Panc1 (cell line): Measurements from ENCODE around the gene CARM1. TPM values are rescaled to one million over a fixed set of nuclear protein-coding genes. Genes with fewer than 3 reads are reported as not detected.

Source experiments
- ATAC-seq: fragments of 200-7000 bp; cut with Tn5 transposase; 2 replicates; pipeline ENCODE4 v1.9.1; 2020; ENCODE audit warnings: mild to moderate bottlenecking, moderate library complexity
- BruUV-seq: library from RNA; stranded (reverse); fragments of 400-500 nt; replicated peaks from 2 replicates; lab custom pipeline; 2021; lab: Mats Ljungman, UMichigan
- CTCF ChIA-PET: fragments of 300-600 bp; sonication (Branson Sonifier 250); formaldehyde crosslinking; loops from one replicate; lab custom pipeline; 2022; ENCODE audit warnings: antibody characterized with exemption; lab: Charles Lee
- POLR2A ChIA-PET: fragments of 300-600 bp; sonication (Branson Sonifier 250); formaldehyde crosslinking; loops from one replicate; lab custom pipeline; 2022; ENCODE audit warnings: antibody characterized with exemption; lab: Charles Lee
- DNase-seq: peaks from one replicate; pipeline ENCODE4 v3.0.0-alpha.2; 2010; ENCODE audit warnings: low read depth, low spot score
- H3K27ac ChIP-seq: 2 replicates; pipeline ENCODE4 v1.5.1; 2011; ENCODE audit warnings: mild to moderate bottlenecking, low read length, inconsistent platforms
- H3K27me3 ChIP-seq: fragments of 200-500 bp; sonication (Bioruptor generic); 2 replicates; pipeline ENCODE4 v1.6.0; 2014; ENCODE audit warnings: low read length, inconsistent platforms; ENCODE audit not compliant: control insufficient read depth, insufficient read depth
- H3K36me3 ChIP-seq: fragments of 200-500 bp; sonication (Bioruptor generic); 2 replicates; pipeline ENCODE4 v1.5.1; 2014; ENCODE audit warnings: inconsistent platforms, mild to moderate bottlenecking, low read length, moderate library complexity; ENCODE audit not compliant: control insufficient read depth, insufficient read depth
- H3K4me1 ChIP-seq: 2 replicates; pipeline ENCODE4 v1.5.1; 2011; ENCODE audit warnings: inconsistent platforms, mild to moderate bottlenecking, low read length, moderate library complexity; ENCODE audit not compliant: control insufficient read depth, insufficient read depth
- H3K4me3 ChIP-seq, 2 experiments: 2 replicates each; pipeline ENCODE4 v1.5.1; 2011 to 2012; ENCODE audit warnings: low read depth in 2 of 2, low read length in 2 of 2, mild to moderate bottlenecking in 2 of 2, inconsistent platforms in 1 of 2, moderate library complexity in 1 of 2
- H3K9me3 ChIP-seq: fragments of 200-500 bp; sonication (Bioruptor generic); 2 replicates; pipeline ENCODE4 v1.5.1; 2014; ENCODE audit warnings: low read depth, mild to moderate bottlenecking, inconsistent platforms, low read length, moderate library complexity; ENCODE audit not compliant: control insufficient read depth, insufficient read depth
- CTCF ChIP-seq: fragments of 450-650 bp; IDR thresholded peaks from 2 replicates; pipeline ENCODE4 v1.5.1; 2017; ENCODE audit warnings: mild to moderate bottlenecking
- POLR2AphosphoS5 ChIP-seq: IDR thresholded peaks from 2 replicates; pipeline ENCODE4 v1.6.1; 2012; ENCODE audit warnings: mild to moderate bottlenecking, low read depth, low read length, moderate library complexity
- REST ChIP-seq, 2 experiments: IDR thresholded peaks; 2 replicates each; pipeline ENCODE4 v1.6.1; 2011 to 2012; ENCODE audit warnings: low read depth in 2 of 2, control low read depth in 1 of 2, low read length in 1 of 2, mild to moderate bottlenecking in 1 of 2, moderate library complexity in 1 of 2; ENCODE audit not compliant: insufficient read depth in 1 of 2
- SIN3A ChIP-seq: IDR thresholded peaks from 2 replicates; pipeline ENCODE4 v1.6.1; 2012; ENCODE audit warnings: low read depth, mild to moderate bottlenecking, low read length, moderate library complexity, borderline replicate concordance; ENCODE audit not compliant: insufficient read depth
- TCF7L2 ChIP-seq: IDR thresholded peaks from 2 replicates; pipeline ENCODE4 v1.6.1; 2011; ENCODE audit warnings: mild to moderate bottlenecking, low read depth, low read length, inconsistent platforms
- in situ Hi-C: cut with HindIII; loops from 2 replicates; pipeline ENCODE4 v1.10.0; 2016; ENCODE audit warnings: low sequenced_read_pairs, low pct_unique_long_range_greater_than_20kb
- intact Hi-C: fragments of 100-400 bp; cut with micrococcal nuclease; formaldehyde crosslinking; loops from one replicate; pipeline ENCODE4 v1.10.0; 2022; ENCODE audit not compliant: unreplicated experiment
- total RNA-seq: library from RNA; stranded (reverse); gene quantifications from one replicate; pipeline ENCODE4 v1.2.1, GENCODE V29; 2021; ENCODE audit not compliant: unreplicated experiment

CARM1 gene
- total RNA-seq, 1 experiment from 2014 or later = 44.9 TPM

- DNase-seq (peak; percentile 82), ATAC-seq (peak; percentile 94)
- Histone ChIP-seq H3K4me3 (peak within 1 kb of the TSS; percentile 64 to 73), H3K4me1 (peaks cover 8% of the 10 kb centered on the region; the same call in 1 of the 2 replicates), H3K27me3 (no peaks in the 10 kb centered on the region), H3K9me3 (no peaks in the 10 kb centered on the region), H3K27ac (peak within 1 kb of the TSS; percentile 77), H3K36me3 (no peaks in the 10 kb centered on the region)
- in situ Hi-C loops = no loop called here
- no peak for TF ChIP-seq REST (IDR thresholded peaks at IDR 0.05; ENCODE audit: insufficient read depth in 1 of 2, low read depth in 2 of 2, low read length in 1 of 2)
- peak; percentile 66; the same call in 1 of the 2 replicates for TF ChIP-seq POLR2AphosphoS5
- peak; percentile 41; the same call in 1 of the 2 replicates for TF ChIP-seq TCF7L2
- no peak for TF ChIP-seq CTCF
- TF ChIP-seq SIN3A = peak; percentile 48; the same call in 1 of the 2 replicates
- BruUV-seq = no TSS peak
- intact Hi-C loops = no loop called here
- POLR2A ChIA-PET = no interaction called here
- CTCF ChIA-PET = no interaction called here
Measured at GRCh38 chr19:10928563-10929401, 57.4 kb downstream of the CARM1 start, which contains the start of the genes TIMM29 and YIPF2. TIMM29 (plus strand) TSS chr19:10928811; CDS start chr19:10928823, 12 bp downstream. YIPF2 (minus strand) TSS chr19:10928639; CDS start chr19:10928410, 229 bp downstream.

GRCh38 chr19:10929402-10929794 is 58.0 kb downstream of the CARM1 start:
- Histone ChIP-seq H3K4me3 (peak overlapping the region; percentile 64 to 73), H3K4me1 (peaks cover 8% of the 10 kb centered on the region; the same call in 1 of the 2 replicates), H3K36me3 (no peaks in the 10 kb centered on the region), H3K27ac (peak overlapping the region; percentile 70; the same call in 1 of the 2 replicates), H3K9me3 (no peaks in the 10 kb centered on the region), H3K27me3 (no peaks in the 10 kb centered on the region)
- no peak for ATAC-seq
- DNase-seq = no peak
- intact Hi-C loops (no loop called here), in situ Hi-C loops (no loop called here)
- ChIA-PET CTCF (no interaction called here), POLR2A (no interaction called here)
- TF ChIP-seq CTCF = no peak
- TF ChIP-seq TCF7L2 = no peak
- TF ChIP-seq SIN3A = no peak
- no peak for TF ChIP-seq REST (IDR thresholded peaks at IDR 0.05; ENCODE audit: insufficient read depth in 1 of 2, low read depth in 2 of 2, low read length in 1 of 2)
- no peak for TF ChIP-seq POLR2AphosphoS5
- no TSS peak for BruUV-seq
